GM21515 (cell line): ENCODE data around the gene NELFCD.
A peak's percentile ranks its signal among the peaks of the same experiment; 100 is the strongest.
"Not testable (repeated sequence)": the region's sequence is repeated elsewhere in the genome, so short reads cannot be mapped to it uniquely, and the experiment has no call there.

Experiments
- ATAC-seq: cut with Tn5 transposase; IDR thresholded peaks from one replicate; pipeline ENCODE4 v1.9.1; 2021; ENCODE audit not compliant: unreplicated experiment

NELFCD gene

GRCh38 chr20:58980711-58981627 is at the start of gene NELFCD:
TSS of gene NELFCD (plus strand) at chr20:58981256. CDS start at chr20:58981310, 54 bp downstream.
- ATAC-seq = peak; percentile 64

GRCh38 chr20:58932170-58932569 is 48.9 kb upstream of the NELFCD start:
- no peak for ATAC-seq

- ATAC-seq = no peak
These were observed 43.0 kb upstream of the NELFCD start for GRCh38 chr20:58938078-58938477.

GRCh38 chr20:58938541-58938940 is 42.5 kb upstream of the NELFCD start:
- ATAC-seq = no peak

- no peak for ATAC-seq
These were observed 39.6 kb upstream of the NELFCD start for GRCh38 chr20:58941471-58941870.

GRCh38 chr20:58942549-58942948 is 38.5 kb upstream of the NELFCD start:
- no peak for ATAC-seq

GRCh38 chr20:58944610-58945009 is 36.4 kb upstream of the NELFCD start:
- ATAC-seq = no peak

- no peak for ATAC-seq
These were observed 35.0 kb upstream of the NELFCD start for GRCh38 chr20:58945965-58946631.

- not testable (repeated sequence) for ATAC-seq
These were observed 33.2 kb upstream of the NELFCD start for GRCh38 chr20:58947797-58948388.

- no peak for ATAC-seq
These were observed 30.5 kb upstream of the NELFCD start for GRCh38 chr20:58950603-58951002.

- no peak for ATAC-seq
These were observed 28.0 kb upstream of the NELFCD start for GRCh38 chr20:58953050-58953449.

GRCh38 chr20:58956078-58956477 is 25.0 kb upstream of the NELFCD start:
- no peak for ATAC-seq

GRCh38 chr20:58959652-58960051 is 21.4 kb upstream of the NELFCD start:
- no peak for ATAC-seq

GRCh38 chr20:58963060-58963584 is 17.9 kb upstream of the NELFCD start:
- ATAC-seq = no peak

GRCh38 chr20:58963922-58964321 is 17.1 kb upstream of the NELFCD start:
- not testable (repeated sequence) for ATAC-seq

GRCh38 chr20:58965270-58966064 is 15.6 kb upstream of the NELFCD start:
- ATAC-seq = no peak

- no peak for ATAC-seq
These were observed 13.2 kb upstream of the NELFCD start for GRCh38 chr20:58967652-58968429.

- ATAC-seq = no peak
These were observed 11.6 kb upstream of the NELFCD start for GRCh38 chr20:58969439-58969838.

- no peak for ATAC-seq
These were observed 10.9 kb upstream of the NELFCD start for GRCh38 chr20:58970146-58970545.

GRCh38 chr20:58971429-58971828 is 9.6 kb upstream of the NELFCD start:
- ATAC-seq = no peak
